ENCODE data around the gene R3HDM2.

Gene R3HDM2

GRCh38 chr12:57420482-57420881 lies 10.4 kb downstream of the R3HDM2 start:
- Histone ChIP-seq H4K20me1 (ENCODE audit: insufficient read depth, low read length) (peaks cover 8% of the 10 kb centered on the region; the same call in 1 of the 2 replicates), H3K79me2 (ENCODE audit: insufficient read depth, low read length) (peaks cover 74% of the 10 kb centered on the region), H3K27ac (ENCODE audit: low read length) (no peak overlapping the region), H3K36me3 (ENCODE audit: insufficient read depth, low read length) (peaks cover 26% of the 10 kb centered on the region), H3K4me3 (ENCODE audit: low read depth in 1 of 2, low read length in 2 of 2) (no peak overlapping the region), H3K27me3 (ENCODE audit: insufficient read depth, low read length, poor library complexity) (no peaks in the 10 kb centered on the region), H3K4me1 (ENCODE audit: insufficient read depth, low read length) (no peaks in the 10 kb centered on the region), H3K4me2 (ENCODE audit: insufficient read depth, low read length) (no peak overlapping the region), H2AFZ (ENCODE audit: low read depth, low read length) (no peak overlapping the region), H3K9me3 (ENCODE audit: insufficient read depth, low read length, severe bottlenecking) (no peaks in the 10 kb centered on the region), H3K9ac (ENCODE audit: low read depth, low read length) (no peak overlapping the region)
- DNase-seq: no peak
- TF ChIP-seq EZH2 (IDR thresholded peaks at IDR 0.05; ENCODE audit: borderline replicate concordance, low read depth, low read length, severe bottlenecking): no peak
- TF ChIP-seq, protein P1, sequence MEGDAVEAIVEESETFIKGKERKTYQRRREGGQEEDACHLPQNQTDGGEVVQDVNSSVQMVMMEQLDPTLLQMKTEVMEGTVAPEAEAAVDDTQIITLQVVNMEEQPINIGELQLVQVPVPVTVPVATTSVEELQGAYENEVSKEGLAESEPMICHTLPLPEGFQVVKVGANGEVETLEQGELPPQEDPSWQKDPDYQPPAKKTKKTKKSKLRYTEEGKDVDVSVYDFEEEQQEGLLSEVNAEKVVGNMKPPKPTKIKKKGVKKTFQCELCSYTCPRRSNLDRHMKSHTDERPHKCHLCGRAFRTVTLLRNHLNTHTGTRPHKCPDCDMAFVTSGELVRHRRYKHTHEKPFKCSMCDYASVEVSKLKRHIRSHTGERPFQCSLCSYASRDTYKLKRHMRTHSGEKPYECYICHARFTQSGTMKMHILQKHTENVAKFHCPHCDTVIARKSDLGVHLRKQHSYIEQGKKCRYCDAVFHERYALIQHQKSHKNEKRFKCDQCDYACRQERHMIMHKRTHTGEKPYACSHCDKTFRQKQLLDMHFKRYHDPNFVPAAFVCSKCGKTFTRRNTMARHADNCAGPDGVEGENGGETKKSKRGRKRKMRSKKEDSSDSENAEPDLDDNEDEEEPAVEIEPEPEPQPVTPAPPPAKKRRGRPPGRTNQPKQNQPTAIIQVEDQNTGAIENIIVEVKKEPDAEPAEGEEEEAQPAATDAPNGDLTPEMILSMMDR (IDR thresholded peaks at IDR 0.05; ENCODE audit: borderline replicate concordance, extremely low read depth, low read length, poor library complexity, severe bottlenecking): no peak
- no peak for ATAC-seq (ENCODE audit: insufficient read depth, low read depth)

DNA sequence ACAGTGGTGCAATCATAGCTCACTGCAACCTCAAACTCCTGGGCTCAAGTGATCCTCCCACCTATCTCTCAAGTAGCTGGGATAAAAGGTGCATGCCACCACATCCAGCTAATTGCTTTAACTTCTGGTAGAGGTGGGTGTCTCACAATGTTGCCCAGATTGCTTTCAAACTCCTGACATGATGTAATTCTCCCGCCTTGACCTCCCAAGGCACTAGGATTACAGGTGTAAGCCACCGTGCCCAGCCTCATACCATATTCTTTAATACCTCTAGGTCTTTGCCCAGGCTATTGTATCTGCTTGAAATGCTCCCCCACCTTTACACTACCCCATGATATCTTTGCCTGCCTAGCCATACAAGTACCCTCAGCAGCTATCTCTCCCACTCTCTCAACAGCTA lies 11.3 kb downstream of the R3HDM2 start:
- Histone ChIP-seq H4K20me1 (ENCODE audit: insufficient read depth, low read length) (peaks cover 8% of the 10 kb centered on the region; the same call in 1 of the 2 replicates), H3K27me3 (ENCODE audit: insufficient read depth, low read length, poor library complexity) (no peaks in the 10 kb centered on the region), H2AFZ (ENCODE audit: low read depth, low read length) (no peak overlapping the region), H3K27ac (ENCODE audit: low read length) (no peak overlapping the region), H3K4me3 (ENCODE audit: low read depth in 1 of 2, low read length in 2 of 2) (no peak overlapping the region), H3K79me2 (ENCODE audit: insufficient read depth, low read length) (peaks cover 77% of the 10 kb centered on the region), H3K9me3 (ENCODE audit: insufficient read depth, low read length, severe bottlenecking) (no peaks in the 10 kb centered on the region), H3K9ac (ENCODE audit: low read depth, low read length) (no peak overlapping the region), H3K36me3 (ENCODE audit: insufficient read depth, low read length) (peaks cover 23% of the 10 kb centered on the region), H3K4me1 (ENCODE audit: insufficient read depth, low read length) (no peaks in the 10 kb centered on the region), H3K4me2 (ENCODE audit: insufficient read depth, low read length) (no peak overlapping the region)
- DNase-seq: no peak
- TF ChIP-seq, protein P1 (IDR thresholded peaks at IDR 0.05; ENCODE audit: borderline replicate concordance, extremely low read depth, low read length, poor library complexity, severe bottlenecking): no peak
- TF ChIP-seq EZH2 (IDR thresholded peaks at IDR 0.05; ENCODE audit: borderline replicate concordance, low read depth, low read length, severe bottlenecking): no peak
- no peak for ATAC-seq (ENCODE audit: insufficient read depth, low read depth)

DNA sequence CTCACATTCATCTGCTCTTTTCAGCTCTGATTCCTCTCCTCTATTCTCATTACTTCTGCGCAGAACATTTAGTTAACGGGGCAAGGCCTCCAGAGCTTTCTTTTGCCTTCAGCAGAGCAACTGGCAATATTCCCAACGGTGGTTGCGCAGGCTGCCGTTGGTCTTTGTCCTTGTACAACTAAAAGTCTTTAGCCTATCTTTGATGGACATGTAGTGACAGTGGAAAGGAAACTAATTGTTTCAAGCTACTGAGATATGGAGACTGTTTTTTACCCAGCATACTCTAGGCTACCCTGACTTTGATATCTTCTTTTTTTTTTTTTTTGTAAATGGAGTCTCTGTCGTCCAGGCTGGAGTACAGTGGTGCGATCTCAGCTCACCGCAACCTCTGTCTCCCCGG lies 12.6 kb downstream of the R3HDM2 start:
- Histone ChIP-seq H2AFZ (ENCODE audit: low read depth, low read length) (no peak overlapping the region), H3K27ac (ENCODE audit: low read length) (no peak overlapping the region), H3K79me2 (ENCODE audit: insufficient read depth, low read length) (peaks cover 76% of the 10 kb centered on the region), H3K4me2 (ENCODE audit: insufficient read depth, low read length) (no peak overlapping the region), H3K4me1 (ENCODE audit: insufficient read depth, low read length) (no peaks in the 10 kb centered on the region), H3K36me3 (ENCODE audit: insufficient read depth, low read length) (peaks cover 21% of the 10 kb centered on the region), H3K9me3 (ENCODE audit: insufficient read depth, low read length, severe bottlenecking) (no peaks in the 10 kb centered on the region), H3K9ac (ENCODE audit: low read depth, low read length) (no peak overlapping the region), H3K4me3 (ENCODE audit: low read depth in 1 of 2, low read length in 2 of 2) (no peak overlapping the region), H3K27me3 (ENCODE audit: insufficient read depth, low read length, poor library complexity) (no peaks in the 10 kb centered on the region), H4K20me1 (ENCODE audit: insufficient read depth, low read length) (peaks cover 8% of the 10 kb centered on the region; the same call in 1 of the 2 replicates)
- DNase-seq (no peak), ATAC-seq (ENCODE audit: insufficient read depth, low read depth) (no peak)
- no peak for TF ChIP-seq EZH2 (IDR thresholded peaks at IDR 0.05; ENCODE audit: borderline replicate concordance, low read depth, low read length, severe bottlenecking)

GRCh38 chr12:57416039-57416996 lies 14.5 kb downstream of the R3HDM2 start:
- Histone ChIP-seq H4K20me1 (ENCODE audit: insufficient read depth, low read length) (peaks cover 8% of the 10 kb centered on the region; the same call in 1 of the 2 replicates), H3K4me3 (ENCODE audit: low read depth in 1 of 2, low read length in 2 of 2) (no peak overlapping the region)
- no peak; the same call in 2 of the 3 replicates for ATAC-seq (ENCODE audit: insufficient read depth, low read depth)

More at GRCh38 chr12:57416039-57416996, 14.5 kb downstream of the R3HDM2 start:
- DNase-seq: no peak
- H3K27ac ChIP-seq (ENCODE audit: low read length): no peak overlapping the region
- H3K4me2 ChIP-seq (ENCODE audit: insufficient read depth, low read length): no peak overlapping the region
- no peaks in the 10 kb centered on the region for H3K4me1 ChIP-seq (ENCODE audit: insufficient read depth, low read length)
- H3K9me3 ChIP-seq (ENCODE audit: insufficient read depth, low read length, severe bottlenecking): no peaks in the 10 kb centered on the region
- H3K27me3 ChIP-seq (ENCODE audit: insufficient read depth, low read length, poor library complexity): no peaks in the 10 kb centered on the region
- TF ChIP-seq EZH2 (IDR thresholded peaks at IDR 0.05; ENCODE audit: borderline replicate concordance, low read depth, low read length, severe bottlenecking): no peak
- TF ChIP-seq, protein P1 (IDR thresholded peaks at IDR 0.05; ENCODE audit: borderline replicate concordance, extremely low read depth, low read length, poor library complexity, severe bottlenecking): no peak
- peaks cover 68% of the 10 kb centered on the region for H3K79me2 ChIP-seq (ENCODE audit: insufficient read depth, low read length)
- no peak overlapping the region for H3K9ac ChIP-seq (ENCODE audit: low read depth, low read length)
- H3K36me3 ChIP-seq (ENCODE audit: insufficient read depth, low read length): peaks cover 4% of the 10 kb centered on the region; the same call in 1 of the 2 replicates
- H2AFZ ChIP-seq (ENCODE audit: low read depth, low read length): no peak overlapping the region
